ENCODE results near the gene CCDC80. TPM values are rescaled to one million over a fixed set of nuclear protein-coding genes. Genes with fewer than 3 reads are reported as not detected.

The CCDC80 gene
- total and polyA plus RNA-seq, 2 of the 4 experiments (the other 2 are of a cell fraction), result 387 to 418 TPM

- ATAC-seq (ENCODE audit: low read depth), result no peak
Observed at GRCh38 chr3:112615989-112616731, 24.8 kb downstream of the CCDC80 start.

More at GRCh38 chr3:112615989-112616731, 24.8 kb downstream of the CCDC80 start:
- BruUV-seq (replicated peaks), result no TSS peak
- Histone ChIP-seq H2BK20ac (ENCODE audit: low read depth, low read length) (no peak overlapping the region), H2AK5ac (ENCODE audit: low read depth, low read length) (no peak overlapping the region), H3K36me3 (ENCODE audit: control insufficient read depth, insufficient read depth, low read length) (peaks cover 31% of the 10 kb centered on the region), H4K91ac (ENCODE audit: insufficient read depth, low read depth, low read length) (no peak overlapping the region), H3K9me1 (ENCODE audit: insufficient read depth, low read length) (no peaks in the 10 kb centered on the region; the same call in 1 of the 2 replicates), H3K23ac (ENCODE audit: low read depth, low read length) (no peak overlapping the region), H4K20me1 (ENCODE audit: insufficient read depth, low read length) (no peaks in the 10 kb centered on the region), H2BK120ac (ENCODE audit: low read depth, low read length) (no peak overlapping the region), H3K4me2 (ENCODE audit: low read depth, low read length) (no peak overlapping the region), H3K9ac (ENCODE audit: low read depth, low read length) (no peak overlapping the region), H3K79me1 (ENCODE audit: low read depth in 1 of 2, low read length in 2 of 2) (peaks cover 0 to 4% of the 10 kb centered on the region in 2 experiments; a peak in 1 of 4 replicates), H2AK9ac (replicated peaks; ENCODE audit: low read depth, low read length, poor library complexity) (no peak overlapping the region), H2BK15ac (ENCODE audit: low read depth, low read length) (no peak overlapping the region), H4K8ac (ENCODE audit: low read depth in 2 of 2, low read length in 2 of 2) (no peak overlapping the region), H2AFZ (replicated peaks; ENCODE audit: low read length, poor library complexity) (no peak overlapping the region), H3K27me3 (ENCODE audit: control insufficient read depth, insufficient read depth, low read length) (no peaks in the 10 kb centered on the region), H3K4me1 (ENCODE audit: control insufficient read depth, insufficient read depth, low read length) (no peaks in the 10 kb centered on the region), H4K5ac (ENCODE audit: low read depth, low read length) (no peak overlapping the region), H3K56ac (ENCODE audit: extremely low read depth, insufficient read depth, low read length) (no peak overlapping the region), H3K18ac (ENCODE audit: low read depth, low read length) (no peak overlapping the region), H3K4me3 (ENCODE audit: insufficient read depth, low read depth, low read length) (no peak overlapping the region), H2BK5ac (ENCODE audit: low read depth, low read length, poor library complexity, severe bottlenecking) (no peak overlapping the region), H3K14ac (replicated peaks; ENCODE audit: low read depth, low read length) (no peak overlapping the region), H3K27ac (ENCODE audit: insufficient read depth, low read length) (no peak overlapping the region), H3K4ac (ENCODE audit: low read depth, low read length) (no peak overlapping the region), H3K9me3 (ENCODE audit: control insufficient read depth, insufficient read depth, low read length) (no peaks in the 10 kb centered on the region)
- dilution Hi-C loops (cut with HindIII; ENCODE audit: low sequenced_read_pairs, unreplicated experiment) (no loop called here), in situ Hi-C loops (cut with MboI; ENCODE audit: low sequenced_read_pairs) (no loop called here), intact Hi-C loops (cut with micrococcal nuclease) (no loop called here)
- POLR2A ChIA-PET (ENCODE audit: unreplicated experiment), result no interaction called here
- no peak for DNase-seq
- CTCF ChIA-PET, result no interaction called here
- TF ChIP-seq RCOR1 (IDR thresholded peaks at IDR 0.05; ENCODE audit: insufficient replicate concordance, low read length), result no peak
- no peak for TF ChIP-seq FOS (IDR thresholded peaks at IDR 0.05; ENCODE audit: low read depth, low read length)
- no peak for TF ChIP-seq NFE2L2 (IDR thresholded peaks at IDR 0.05; ENCODE audit: low read depth, low read length)
- TF ChIP-seq CHD1 (IDR thresholded peaks at IDR 0.05; ENCODE audit: low read depth, low read length), result no peak
- TF ChIP-seq MXI1 (IDR thresholded peaks at IDR 0.05; ENCODE audit: borderline replicate concordance, low read depth, low read length), result no peak
- TF ChIP-seq SMC3 (IDR thresholded peaks at IDR 0.05; ENCODE audit: low read depth, low read length), result no peak
- no peak for TF ChIP-seq CEBPB (IDR thresholded peaks at IDR 0.05; ENCODE audit: low read depth, low read length)
- no peak for TF ChIP-seq RFX5 (IDR thresholded peaks at IDR 0.05; ENCODE audit: low read depth, low read length)
- TF ChIP-seq BHLHE40 (IDR thresholded peaks at IDR 0.05; ENCODE audit: low read depth, low read length), result no peak
- 100% methylated on average over 1 of the region's 7 CpGs; no CpG with 5 or more reads in 1 of the 2 experiments for WGBS, 2 experiments (ENCODE audit: extremely low coverage in 2 of 2, insufficient read length in 1 of 2)

Data from IMR-90 (cell line).